ENCODE results near the gene PPFIBP2. TPM values are rescaled to one million over a fixed set of nuclear protein-coding genes. Genes with fewer than 3 reads are reported as not detected.

PPFIBP2 gene
- total and polyA plus RNA-seq, 10 donors = 17.2 to 75.1 (median 40.4) TPM

- Histone ChIP-seq H3K27ac (no peak overlapping the region), H3K4me3 (no peak overlapping the region), H3K4me1 (peaks cover 0 to 33% (median 8%) of the 10 kb centered on the region in 6 donors), H3K27me3 (replicated peaks in 1 of 7) (no peaks in the 10 kb centered on the region), H3K36me3 (peaks cover 0 to 37% (median 7%) of the 10 kb centered on the region in 6 donors), H3K9me3 (no peaks in the 10 kb centered on the region)
- TF ChIP-seq POLR2A (IDR thresholded peaks at IDR 0.05) (no peak), CTCF (IDR thresholded peaks at IDR 0.05 in 8 of 11, conservative IDR thresholded peaks at IDR 0.05 in 3 of 11) (no peak), POLR2AphosphoS5 (IDR thresholded peaks at IDR 0.05) (no peak)
- no peak for DNase-seq
- 86 to 91% (median 88%) methylated on average over 1 of the region's 1 CpG for WGBS, 5 donors
- intact Hi-C loops (cut with DNase I; ENCODE audit: low total_unique reads) = no loop called here
Observed at GRCh38 chr11:7595016-7595866, 81.4 kb downstream of the PPFIBP2 start.

- no peak overlapping the region for H3K27ac ChIP-seq
- no peak overlapping the region for H3K4me3 ChIP-seq
- no peak for DNase-seq
- peaks cover 0 to 44% (median 7%) of the 10 kb centered on the region in 6 donors for H3K36me3 ChIP-seq
- peaks cover 0 to 32% (median 8%) of the 10 kb centered on the region in 6 donors for H3K4me1 ChIP-seq
- WGBS, 5 donors = 83 to 97% (median 93%) methylated on average over 2 of the region's 2 CpGs
- no peak for TF ChIP-seq POLR2AphosphoS5 (IDR thresholded peaks at IDR 0.05)
- no peak for TF ChIP-seq CTCF (IDR thresholded peaks at IDR 0.05 in 8 of 11, conservative IDR thresholded peaks at IDR 0.05 in 3 of 11)
- TF ChIP-seq POLR2A (IDR thresholded peaks at IDR 0.05) = no peak
- intact Hi-C loops (cut with DNase I; ENCODE audit: low total_unique reads) = no loop called here
- no peaks in the 10 kb centered on the region for H3K27me3 ChIP-seq (replicated peaks in 1 of 7)
- H3K9me3 ChIP-seq = no peaks in the 10 kb centered on the region
Observed at GRCh38 chr11:7595951-7596350, 82.2 kb downstream of the PPFIBP2 start.

GRCh38 chr11:7596975-7597391, 83.2 kb downstream of the PPFIBP2 start:
- H3K4me1 ChIP-seq = peaks cover 0 to 21% (median 7%) of the 10 kb centered on the region in 6 donors
- no peak for TF ChIP-seq POLR2A (IDR thresholded peaks at IDR 0.05)
- no peak for TF ChIP-seq CTCF (IDR thresholded peaks at IDR 0.05 in 8 of 11, conservative IDR thresholded peaks at IDR 0.05 in 3 of 11)
- TF ChIP-seq POLR2AphosphoS5 (IDR thresholded peaks at IDR 0.05) = no peak
- WGBS, 5 donors = 82 to 89% (median 83%) methylated on average over 5 of the region's 5 CpGs
- intact Hi-C loops (cut with DNase I; ENCODE audit: low total_unique reads) = no loop called here
- DNase-seq = no peak
- H3K4me3 ChIP-seq = no peak overlapping the region
- no peaks in the 10 kb centered on the region for H3K27me3 ChIP-seq (replicated peaks in 1 of 7)
- no peaks in the 10 kb centered on the region for H3K9me3 ChIP-seq
- H3K27ac ChIP-seq = no peak overlapping the region
- peaks cover 0 to 55% (median 7%) of the 10 kb centered on the region in 6 donors for H3K36me3 ChIP-seq

GRCh38 chr11:7597620-7598019, 83.8 kb downstream of the PPFIBP2 start:
- no peak overlapping the region for H3K4me3 ChIP-seq
- no peaks in the 10 kb centered on the region for H3K9me3 ChIP-seq
- peaks cover 0 to 61% (median 7%) of the 10 kb centered on the region in 6 donors for H3K36me3 ChIP-seq
- 71 to 78% (median 73%) methylated on average over 7 to 8 of the region's 8 CpGs for WGBS, 5 donors
- H3K4me1 ChIP-seq = peaks cover 0 to 15% (median 3%) of the 10 kb centered on the region in 6 donors
- DNase-seq = no peak
- TF ChIP-seq POLR2AphosphoS5 (IDR thresholded peaks at IDR 0.05) (no peak), POLR2A (IDR thresholded peaks at IDR 0.05) (no peak), CTCF (IDR thresholded peaks at IDR 0.05 in 8 of 11, conservative IDR thresholded peaks at IDR 0.05 in 3 of 11) (no peak)
- no peak overlapping the region for H3K27ac ChIP-seq
- intact Hi-C loops (cut with DNase I; ENCODE audit: low total_unique reads) = no loop called here
- no peaks in the 10 kb centered on the region for H3K27me3 ChIP-seq (replicated peaks in 1 of 7)
